Activated naive CD8-positive, alpha-beta T cell treated with anti-CD3 and anti-CD28 coated beads, Interleukin-2, amount 10 ng/mL, durations not matched to agents 7 days and 5 days (primary cell): ENCODE results near the gene ZNF780A. TPM values are rescaled to one million over a fixed set of nuclear protein-coding genes. Genes with fewer than 3 reads are reported as not detected.

ENCODE experiments used
- ATAC-seq: fragments of 150-1000 bp; cut with Tn5 transposase; one replicate; pipeline ENCODE4 v1.10.0; 2021; ENCODE audit warnings: low read depth, moderate library complexity
- POLR2A ChIA-PET: fragments of 350-600 bp; sonication (Branson Sonifier 250); formaldehyde crosslinking; loops from one replicate; lab custom pipeline; 2021; ENCODE audit warnings: antibody characterized with exemption; lab: Charles Lee
- DNase-seq: peaks from one replicate; pipeline ENCODE4 v3.0.0; 2021
- H3K27ac Mint-ChIP-seq: one replicate; pipeline ENCODE4 v1.8.0; 2022; ENCODE audit warnings: mild to moderate bottlenecking, mixed read lengths
- H3K27me3 Mint-ChIP-seq: one replicate; pipeline ENCODE4 v1.8.0; 2022; ENCODE audit warnings: mild to moderate bottlenecking, moderate library complexity, mixed read lengths
- H3K36me3 Mint-ChIP-seq: one replicate; pipeline ENCODE4 v1.8.0; 2021; ENCODE audit warnings: mild to moderate bottlenecking, mixed read lengths
- H3K4me1 Mint-ChIP-seq: one replicate; pipeline ENCODE4 v1.8.0; 2021; ENCODE audit warnings: mixed read lengths
- H3K4me3 Mint-ChIP-seq: one replicate; pipeline ENCODE4 v1.8.0; 2022; ENCODE audit warnings: mild to moderate bottlenecking, moderate library complexity, mixed read lengths
- H3K9me3 Mint-ChIP-seq: one replicate; pipeline ENCODE4 v1.8.0; 2021; ENCODE audit warnings: mixed read lengths
- total RNA-seq, 2 experiments: library from RNA; stranded (reverse); gene quantifications; one replicate each; pipeline ENCODE4 v1.2.3, GENCODE V29; 2021

Gene ZNF780A
- total RNA-seq, 2 experiments from 2014 or later = 30.2 to 32.2 TPM

DNA sequence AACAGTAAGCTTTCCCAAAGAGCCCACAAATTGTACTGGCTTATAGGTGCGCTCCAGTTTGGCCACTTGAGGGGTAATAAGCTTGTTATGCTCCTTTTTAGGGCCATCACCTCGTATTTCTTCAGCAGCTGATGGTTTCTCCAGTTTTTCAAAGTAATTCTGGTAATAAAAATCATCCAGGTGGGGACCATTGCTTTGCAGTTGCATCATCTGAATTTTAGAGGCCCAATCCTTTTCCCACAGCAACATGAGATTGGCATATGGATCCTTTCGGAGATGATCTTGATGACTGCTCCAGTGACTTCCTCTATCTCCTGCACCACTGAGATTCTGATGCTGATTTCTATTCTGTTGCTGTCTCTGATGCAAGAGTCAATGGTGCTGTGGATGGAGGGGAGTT is 66.8 kb downstream of the ZNF780A start:
- H3K27ac Mint-ChIP-seq = no peak overlapping the region
- peaks cover 43% of the 10 kb centered on the region for H3K9me3 Mint-ChIP-seq
- peaks cover 10% of the 10 kb centered on the region for H3K36me3 Mint-ChIP-seq
- peaks cover 2% of the 10 kb centered on the region for H3K27me3 Mint-ChIP-seq
- ATAC-seq = no peak
- no peak overlapping the region for H3K4me3 Mint-ChIP-seq
- no peaks in the 10 kb centered on the region for H3K4me1 Mint-ChIP-seq
- DNase-seq = no peak
- POLR2A ChIA-PET = no interaction called here

Other genes starting within 250 kb of the ZNF780A start
- gene FBL, start 244.6 kb downstream of the ZNF780A start, total RNA-seq = 100 to 1,000 TPM; 344 to 357 TPM
- gene FCGBP, start 156.3 kb downstream of the ZNF780A start, total RNA-seq = 10 to 100 TPM; 13.1 to 14.0 TPM
- 10 to 100 TPM; 81.9 to 84.5 TPM for gene PSMC4, start 119.8 kb downstream of the ZNF780A start, total RNA-seq
- gene ZNF546, start 93.9 kb downstream of the ZNF780A start, total RNA-seq = 1 to 10 TPM; 9.3 to 9.9 TPM
- 10 to 100 TPM; 35.6 to 39.4 TPM for gene ZNF780B, start 34.7 kb downstream of the ZNF780A start, total RNA-seq
- gene MAP3K10, start 100.5 kb upstream of the ZNF780A start, total RNA-seq = 10 to 100 TPM; 25.6 to 26.4 TPM
- not detected for gene TTC9B, start 127.4 kb upstream of the ZNF780A start, total RNA-seq
- under 1 TPM; 0.53 to 0.99 TPM for gene CCNP, start 135.7 kb upstream of the ZNF780A start, total RNA-seq
- gene AKT2, start 194.4 kb upstream of the ZNF780A start, total RNA-seq = 100 to 1,000 TPM; 164 to 170 TPM